Pancreas (tissue), 10 donors: ENCODE measurements around the gene TIMM22. TPM values are rescaled to one million over a fixed set of nuclear protein-coding genes. Genes with fewer than 3 reads are reported as not detected.
A peak's percentile ranks its signal among the peaks of the same experiment; 100 is the strongest.

Experiments
- ATAC-seq, 4 donors: fragments of 200-7000 bp; cut with Tn5 transposase; one replicate each; pipeline versions ENCODE4 v1.8.0 to v1.9.1; 2020; ENCODE audit warnings: mild to moderate bottlenecking in 4 of 4, moderate library complexity in 4 of 4
- DNase-seq, 6 donors: peaks; one replicate each; pipeline ENCODE4 v3.0.0-alpha.2; 2020
- FAIRE-seq: peaks from 2 replicates; lab custom pipeline; 2012; peaks lifted over from hg19 to GRCh38; lab: Jason Lieb, UNC
- H3K27ac ChIP-seq, 4 donors: fragments of 200-600 bp; sonication (generic); 1 replicate in 3 of 4; 2 replicates in 1 of 4; pipeline versions ENCODE4 v1.5.0 to v1.8.0; 2020
- H3K27me3 ChIP-seq, 4 donors: fragments of 200-600 bp; one replicate each; pipeline ENCODE4 v1.8.0; 2021
- H3K36me3 ChIP-seq, 3 donors: fragments of 200-600 bp; sonication (generic) in 1 of 3; one replicate each; pipeline versions ENCODE4 v1.5.0 to v1.8.0; 2020 to 2021
- H3K4me1 ChIP-seq, 3 donors: fragments of 200-600 bp; one replicate each; pipeline ENCODE4 v1.8.0; 2021
- H3K4me3 ChIP-seq, 4 donors: fragments of 200-600 bp; sonication (generic) in 2 of 4; one replicate each; pipeline versions ENCODE4 v1.5.0 to v1.8.0; 2020 to 2021
- H3K9me3 ChIP-seq, 4 donors: fragments of 200-600 bp; one replicate each; pipeline ENCODE4 v1.8.0; 2021
- CTCF ChIP-seq, 4 donors: fragments of 200-600 bp; sonication (generic) in 3 of 4; IDR thresholded peaks; one replicate each; pipeline versions ENCODE4 v1.5.0 to v1.8.0; 2021; ENCODE audit warnings: antibody characterized with exemption in 4 of 4
- WGBS, 2 donors: extraction: QIAGEN DNeasy Blood & Tissue Kit; methylation state at CpG; one replicate each; pipeline ENCODE4 v1.1.7; 2013; 5-methylcytosine and 5-hydroxymethylcytosine counted together
- intact Hi-C, 3 donors: fragments of 100-400 bp; cut with DNase I; formaldehyde crosslinking; loops; one replicate each; pipeline versions ENCODE4 v1.11.1 to v1.14.2; 2022
- polyA plus RNA-seq, 2 donors: library from polyadenylated mRNA; stranded (reverse); fragments of 200-250 nt; gene quantifications; one replicate each; pipeline ENCODE4 v1.2.3, GENCODE V29; 2013
- total RNA-seq, 6 donors: library from RNA; stranded (reverse); fragmentation: NEBNext Ultra II Directional in 4 of 6; extraction: Animal tissue kit (Norgen Biotek cat#: 25700) in 4 of 6; gene quantifications; one replicate each; pipeline versions ENCODE4 v1.2.1 to v1.2.4, GENCODE V29; 2021 to 2023
- donor health status: healthy with polysubstance abuse.
- donor health status: DM: no; HTN: no; CAD: no; lungs with moderate emphysema.
- donor health status: DM: no; HTN: no; CAD: no.
- donor health status: control.
- donor health status: control.
- donor health status: Bipolar disorder and iron deficiency.
- donor health status: DM: yes; HTN: yes; CAD: no.
- donor health status: DM: no; HTN: no; CAD: no.
- donor health status: DM: no; HTN: no; CAD: no.
- donor health status: DM: yes; HTN: yes; CAD: no.

The TIMM22 gene
- total and polyA plus RNA-seq, 8 donors = 3.1 to 6.5 (median 4.6) TPM

GRCh38 chr17:1018547-1018946, 21.6 kb downstream of the TIMM22 start:
- WGBS, 2 donors = 81% methylated on average over 11 of the region's 11 CpGs
- no peak for ATAC-seq
- Histone ChIP-seq H3K9me3 (no peaks in the 10 kb centered on the region), H3K27ac (no peak overlapping the region), H3K4me1 (no peaks in the 10 kb centered on the region), H3K27me3 (no peaks in the 10 kb centered on the region), H3K4me3 (no peak overlapping the region), H3K36me3 (no peaks in the 10 kb centered on the region)
- TF ChIP-seq CTCF (IDR thresholded peaks at IDR 0.05) = no peak
- intact Hi-C loops = no loop called here
- FAIRE-seq = no peak
- DNase-seq = no peak

GRCh38 chr17:1019451-1019850, 22.5 kb downstream of the TIMM22 start:
- no peak for TF ChIP-seq CTCF (IDR thresholded peaks at IDR 0.05)
- WGBS, 2 donors = 33 to 37% methylated on average over 10 of the region's 10 CpGs
- H3K4me3 ChIP-seq = no peak overlapping the region
- no peaks in the 10 kb centered on the region for H3K27me3 ChIP-seq
- no peak for DNase-seq
- H3K36me3 ChIP-seq = no peaks in the 10 kb centered on the region
- ATAC-seq = peak in 3 of 4 donors; percentile 28 to 71 (median 61)
- intact Hi-C loops = no loop called here
- no peak for FAIRE-seq
- H3K27ac ChIP-seq = peak overlapping the region in 1 of 4 donors; percentile 4
- no peaks in the 10 kb centered on the region for H3K9me3 ChIP-seq
- no peaks in the 10 kb centered on the region for H3K4me1 ChIP-seq

DNA sequence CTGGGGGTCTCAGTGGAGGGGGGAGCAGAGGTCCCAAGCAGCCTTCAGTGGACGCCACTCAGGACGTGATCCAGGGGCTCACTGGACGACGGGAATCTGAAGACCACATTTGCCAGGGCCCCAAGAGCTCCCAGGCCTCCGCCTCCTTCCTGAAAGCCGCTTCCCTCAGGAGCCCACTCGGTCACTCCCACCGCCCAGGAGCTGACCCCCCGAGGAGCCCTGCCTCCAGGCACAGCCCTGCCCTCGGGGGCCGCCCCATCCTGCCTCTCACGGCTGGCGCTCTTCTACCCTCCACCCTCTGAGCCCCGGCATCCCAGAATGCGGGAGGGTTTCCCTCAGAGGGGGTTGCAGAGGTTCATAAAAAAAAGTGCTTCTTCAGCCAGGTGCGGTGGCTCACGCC, 24.2 kb downstream of the TIMM22 start:
- ATAC-seq (no peak), FAIRE-seq (no peak), DNase-seq (no peak)
- Histone ChIP-seq H3K27ac (no peak overlapping the region), H3K27me3 (no peaks in the 10 kb centered on the region), H3K36me3 (no peaks in the 10 kb centered on the region), H3K4me3 (no peak overlapping the region), H3K9me3 (no peaks in the 10 kb centered on the region), H3K4me1 (no peaks in the 10 kb centered on the region)
- intact Hi-C loops = loop anchor here in 1 of 3 donors (10.0 kb wide), 1 partner anchor 64 kb away; no protein-coding TSS in a partner anchor
- WGBS, 2 donors = 84 to 86% methylated on average over 17 of the region's 17 CpGs
- no peak for TF ChIP-seq CTCF (IDR thresholded peaks at IDR 0.05)

GRCh38 chr17:1022278-1023024, 25.5 kb downstream of the TIMM22 start:
- no peak for DNase-seq
- WGBS, 2 donors = 81 to 87% methylated on average over 26 to 32 of the region's 32 CpGs
- no peaks in the 10 kb centered on the region for H3K27me3 ChIP-seq
- FAIRE-seq = no peak
- no peaks in the 10 kb centered on the region for H3K36me3 ChIP-seq
- H3K4me3 ChIP-seq = no peak overlapping the region
- no peaks in the 10 kb centered on the region for H3K4me1 ChIP-seq
- no peak for TF ChIP-seq CTCF (IDR thresholded peaks at IDR 0.05)
- intact Hi-C loops = loop anchor here in 1 of 3 donors (10.0 kb wide), 1 partner anchor 62 kb away; no protein-coding TSS in a partner anchor
- no peak overlapping the region for H3K27ac ChIP-seq
- no peaks in the 10 kb centered on the region for H3K9me3 ChIP-seq
- no peak for ATAC-seq

DNA sequence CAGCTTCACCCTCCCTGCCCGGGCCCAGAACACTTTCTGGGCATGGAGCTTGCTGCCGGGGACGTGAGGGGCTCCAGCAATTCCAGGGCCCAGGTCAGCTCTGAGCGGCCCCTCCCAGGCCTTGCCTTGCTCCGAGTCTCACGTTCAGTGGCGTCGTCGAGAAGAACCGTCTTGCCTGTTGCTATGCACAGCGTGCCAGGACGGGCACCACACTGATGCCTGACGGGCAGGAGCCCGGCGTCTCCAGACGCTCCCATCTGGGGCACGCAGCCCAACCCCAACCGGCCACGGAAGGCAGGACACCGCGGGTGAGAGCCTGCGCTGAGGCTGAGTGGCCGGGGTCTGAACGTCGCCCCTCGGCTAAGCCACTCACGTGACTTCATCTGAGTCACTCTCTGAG, 27.1 kb downstream of the TIMM22 start:
- Histone ChIP-seq H3K27me3 (no peaks in the 10 kb centered on the region), H3K9me3 (no peaks in the 10 kb centered on the region), H3K4me3 (no peak overlapping the region), H3K27ac (no peak overlapping the region), H3K4me1 (no peaks in the 10 kb centered on the region), H3K36me3 (no peaks in the 10 kb centered on the region)
- ATAC-seq = no peak
- no peak for FAIRE-seq
- WGBS, 2 donors = 87 to 95% methylated on average over 27 of the region's 27 CpGs
- intact Hi-C loops = loop anchor here in 1 of 3 donors (10.0 kb wide), 1 partner anchor 61 kb away; no protein-coding TSS in a partner anchor
- no peak for TF ChIP-seq CTCF (IDR thresholded peaks at IDR 0.05)
- no peak for DNase-seq
